Upper lobe of right lung (tissue), 1 donor: ENCODE measurements around the gene NPSR1. TPM values are rescaled to one million over a fixed set of nuclear protein-coding genes. Genes with fewer than 3 reads are reported as not detected.
A peak's percentile ranks its signal among the peaks of the same experiment; 100 is the strongest.

Experiments
- ATAC-seq: fragments of 200-7000 bp; cut with Tn5 transposase; one replicate; pipeline ENCODE4 v1.9.1; 2020; ENCODE audit warnings: mild to moderate bottlenecking, moderate library complexity
- DNase-seq: peaks from one replicate; pipeline ENCODE4 v3.0.0-alpha.2; 2020
- H3K27ac ChIP-seq: fragments of 200-600 bp; one replicate; pipeline ENCODE4 v1.8.0; 2022
- H3K27me3 ChIP-seq: fragments of 200-600 bp; one replicate; pipeline ENCODE4 v1.8.0; 2022; ENCODE audit warnings: mild to moderate bottlenecking
- H3K36me3 ChIP-seq: fragments of 200-600 bp; one replicate; pipeline ENCODE4 v1.8.0; 2022
- H3K4me1 ChIP-seq: fragments of 200-600 bp; one replicate; pipeline ENCODE4 v1.8.0; 2022
- H3K4me3 ChIP-seq: fragments of 200-600 bp; one replicate; pipeline ENCODE4 v1.8.0; 2022; ENCODE audit warnings: mild to moderate bottlenecking
- H3K9me3 ChIP-seq: fragments of 200-600 bp; one replicate; pipeline ENCODE4 v1.8.0; 2022
- intact Hi-C: fragments of 100-400 bp; cut with DNase I; formaldehyde crosslinking; loops from one replicate; pipeline ENCODE4 v1.11.0; 2022
- total RNA-seq: library from RNA; stranded (reverse); fragmentation: NEBNext Ultra II Directional; extraction: Animal tissue kit (Norgen Biotek cat#: 25700); gene quantifications from one replicate; pipeline ENCODE4 v1.2.1, GENCODE V29; 2021
- TF ChIP-seq, protein P1 (sequence below): fragments of 200-600 bp; IDR thresholded peaks from one replicate; pipeline ENCODE4 v1.8.0; 2022; ENCODE audit warnings: antibody characterized with exemption
- donor health status: DM: no; HTN: yes; CAD: no; lungs with severe emphysema.

Gene NPSR1
- total RNA-seq, 1 donor from 2014 or later: not detected

DNA sequence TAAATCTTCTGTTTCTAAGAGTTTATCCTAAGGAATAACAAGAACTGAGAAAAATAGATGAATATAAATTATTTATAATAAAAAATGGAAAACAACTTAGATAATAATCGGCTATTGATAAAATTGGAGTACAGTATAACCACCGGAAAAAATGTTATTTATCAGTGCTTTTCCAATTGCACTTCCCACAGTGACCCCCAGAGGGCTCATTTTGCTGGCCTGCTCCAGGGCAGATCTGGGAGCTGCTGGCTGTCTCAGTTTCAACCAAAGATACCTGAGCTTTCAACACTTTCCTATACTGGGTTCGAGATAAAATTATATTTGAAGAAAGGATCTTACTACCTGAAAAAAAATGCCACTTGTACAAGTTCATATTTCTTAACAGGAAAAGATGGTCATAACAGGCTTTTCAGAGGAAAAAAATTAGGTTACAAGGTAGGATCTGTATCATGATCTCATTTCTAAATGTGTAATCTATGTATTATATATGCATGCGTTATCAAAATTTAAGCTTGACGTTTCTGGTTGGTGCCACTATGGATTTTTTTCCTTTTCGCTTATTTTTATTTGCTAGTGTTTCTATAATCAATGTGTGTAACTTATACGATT lies 165.7 kb downstream of the NPSR1 start:
- H3K27me3 ChIP-seq: no peaks in the 10 kb centered on the region
- H3K4me1 ChIP-seq: no peaks in the 10 kb centered on the region
- H3K27ac ChIP-seq: no peak overlapping the region
- TF ChIP-seq, protein P1, sequence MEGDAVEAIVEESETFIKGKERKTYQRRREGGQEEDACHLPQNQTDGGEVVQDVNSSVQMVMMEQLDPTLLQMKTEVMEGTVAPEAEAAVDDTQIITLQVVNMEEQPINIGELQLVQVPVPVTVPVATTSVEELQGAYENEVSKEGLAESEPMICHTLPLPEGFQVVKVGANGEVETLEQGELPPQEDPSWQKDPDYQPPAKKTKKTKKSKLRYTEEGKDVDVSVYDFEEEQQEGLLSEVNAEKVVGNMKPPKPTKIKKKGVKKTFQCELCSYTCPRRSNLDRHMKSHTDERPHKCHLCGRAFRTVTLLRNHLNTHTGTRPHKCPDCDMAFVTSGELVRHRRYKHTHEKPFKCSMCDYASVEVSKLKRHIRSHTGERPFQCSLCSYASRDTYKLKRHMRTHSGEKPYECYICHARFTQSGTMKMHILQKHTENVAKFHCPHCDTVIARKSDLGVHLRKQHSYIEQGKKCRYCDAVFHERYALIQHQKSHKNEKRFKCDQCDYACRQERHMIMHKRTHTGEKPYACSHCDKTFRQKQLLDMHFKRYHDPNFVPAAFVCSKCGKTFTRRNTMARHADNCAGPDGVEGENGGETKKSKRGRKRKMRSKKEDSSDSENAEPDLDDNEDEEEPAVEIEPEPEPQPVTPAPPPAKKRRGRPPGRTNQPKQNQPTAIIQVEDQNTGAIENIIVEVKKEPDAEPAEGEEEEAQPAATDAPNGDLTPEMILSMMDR: peak; percentile 90
- peak; percentile 77 for ATAC-seq
- intact Hi-C loops: no loop called here
- no peaks in the 10 kb centered on the region for H3K36me3 ChIP-seq
- H3K4me3 ChIP-seq: no peak overlapping the region
- DNase-seq: no peak
- H3K9me3 ChIP-seq: no peaks in the 10 kb centered on the region

DNA sequence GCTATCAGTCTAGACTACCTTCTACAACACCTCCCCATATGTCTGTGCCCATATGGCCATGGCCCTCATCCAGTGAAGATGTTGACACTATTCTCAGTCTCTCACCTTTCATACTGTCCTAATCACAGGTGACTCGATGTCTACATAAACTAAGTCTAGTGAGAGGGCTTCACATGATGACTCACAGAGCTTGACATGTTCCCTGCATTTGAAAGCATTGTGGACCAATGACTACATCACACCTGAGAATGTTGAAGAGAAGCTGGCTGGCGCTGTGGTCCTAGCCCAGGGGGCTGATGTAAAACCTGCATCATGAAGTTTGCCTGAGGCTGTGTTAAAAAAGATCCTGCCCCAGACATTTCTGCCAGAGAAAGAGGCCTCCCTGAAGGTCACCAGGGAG lies 167.2 kb downstream of the NPSR1 start:
- Histone ChIP-seq H3K27ac (no peak overlapping the region), H3K9me3 (no peaks in the 10 kb centered on the region), H3K4me3 (no peak overlapping the region), H3K36me3 (no peaks in the 10 kb centered on the region), H3K27me3 (no peaks in the 10 kb centered on the region), H3K4me1 (no peaks in the 10 kb centered on the region)
- intact Hi-C loops: no loop called here
- TF ChIP-seq, protein P1: no peak
- ATAC-seq (no peak), DNase-seq (no peak)

DNA sequence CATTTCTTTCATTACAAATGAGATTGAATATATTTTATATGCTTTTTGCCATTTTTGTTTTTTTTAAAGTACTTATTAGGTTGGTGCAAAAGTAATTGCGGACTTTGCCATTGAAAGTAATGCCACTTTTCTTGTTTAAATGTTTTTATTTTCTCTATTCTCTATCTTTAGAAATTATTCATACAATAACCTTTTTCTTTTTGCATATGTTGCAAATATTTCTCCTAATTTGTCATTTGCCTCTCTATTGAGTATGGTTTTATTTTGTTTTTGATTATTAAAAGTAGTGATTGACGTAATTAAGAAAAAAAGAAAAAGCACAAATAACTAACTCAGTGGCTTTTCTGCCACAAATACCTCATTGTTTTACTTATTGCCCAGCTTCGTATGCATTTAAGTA lies 172.4 kb downstream of the NPSR1 start:
- DNase-seq (no peak), ATAC-seq (no peak)
- no peaks in the 10 kb centered on the region for H3K9me3 ChIP-seq
- H3K36me3 ChIP-seq: no peaks in the 10 kb centered on the region
- no peaks in the 10 kb centered on the region for H3K4me1 ChIP-seq
- no peak overlapping the region for H3K4me3 ChIP-seq
- intact Hi-C loops: no loop called here
- no peak overlapping the region for H3K27ac ChIP-seq
- TF ChIP-seq, protein P1: no peak
- no peaks in the 10 kb centered on the region for H3K27me3 ChIP-seq

DNA sequence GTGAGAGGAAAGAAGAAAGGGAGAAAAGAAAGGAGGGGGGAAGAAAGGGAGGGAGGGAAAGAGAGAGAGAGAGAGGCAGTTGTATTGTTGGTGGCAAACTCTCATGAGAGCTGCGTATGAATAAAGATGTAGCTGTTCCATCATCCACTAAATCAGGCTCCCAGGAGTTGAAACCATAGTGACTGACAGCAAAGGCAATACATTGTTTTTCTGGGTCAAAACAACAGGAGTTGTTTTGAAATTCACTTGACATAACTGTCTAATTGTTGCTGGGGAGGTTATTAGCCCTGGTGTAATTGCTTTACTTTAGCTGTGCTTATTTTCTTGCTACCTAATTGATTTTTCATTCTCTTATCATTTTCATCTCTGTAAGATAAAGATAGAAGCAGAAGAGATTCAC lies 173.4 kb downstream of the NPSR1 start:
- intact Hi-C loops: no loop called here
- Histone ChIP-seq H3K4me3 (no peak overlapping the region), H3K36me3 (no peaks in the 10 kb centered on the region), H3K27ac (no peak overlapping the region), H3K9me3 (no peaks in the 10 kb centered on the region), H3K4me1 (no peaks in the 10 kb centered on the region), H3K27me3 (no peaks in the 10 kb centered on the region)
- TF ChIP-seq, protein P1: no peak
- DNase-seq: no peak
- ATAC-seq: no peak

DNA sequence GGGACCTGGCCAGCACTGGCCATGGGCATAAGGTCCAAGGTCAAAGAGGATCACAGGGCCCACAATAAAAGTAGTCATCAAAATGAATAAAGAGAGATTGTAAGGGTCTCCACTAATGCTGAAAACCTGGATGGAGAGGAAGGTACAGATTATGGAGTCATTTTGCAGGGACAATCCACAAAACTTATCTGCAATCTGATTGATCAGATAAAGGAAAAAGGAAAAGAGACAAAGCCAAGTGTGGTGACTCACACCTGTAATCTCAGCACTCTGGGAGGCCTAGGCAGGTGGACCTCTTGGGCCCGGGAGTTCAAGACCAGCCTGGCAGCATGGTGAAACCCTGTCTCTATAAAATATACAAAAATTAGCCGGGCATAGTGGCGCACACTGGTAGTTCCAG lies 174.0 kb downstream of the NPSR1 start:
- no peaks in the 10 kb centered on the region for H3K4me1 ChIP-seq
- intact Hi-C loops: no loop called here
- ATAC-seq: no peak

More for the DNA sequence above, 174.0 kb downstream of the NPSR1 start:
- no peak overlapping the region for H3K4me3 ChIP-seq
- H3K27me3 ChIP-seq: no peaks in the 10 kb centered on the region
- H3K36me3 ChIP-seq: no peaks in the 10 kb centered on the region
- no peaks in the 10 kb centered on the region for H3K9me3 ChIP-seq
- TF ChIP-seq, protein P1: no peak
- DNase-seq: no peak
- no peak overlapping the region for H3K27ac ChIP-seq
